ENCODE measurements around the gene GPC6. TPM values are rescaled to one million over a fixed set of nuclear protein-coding genes. Genes with fewer than 3 reads are reported as not detected.

GPC6 gene
- polyA plus RNA-seq, 3 donors = 54.9 to 59.5 (median 55.3) TPM

DNA sequence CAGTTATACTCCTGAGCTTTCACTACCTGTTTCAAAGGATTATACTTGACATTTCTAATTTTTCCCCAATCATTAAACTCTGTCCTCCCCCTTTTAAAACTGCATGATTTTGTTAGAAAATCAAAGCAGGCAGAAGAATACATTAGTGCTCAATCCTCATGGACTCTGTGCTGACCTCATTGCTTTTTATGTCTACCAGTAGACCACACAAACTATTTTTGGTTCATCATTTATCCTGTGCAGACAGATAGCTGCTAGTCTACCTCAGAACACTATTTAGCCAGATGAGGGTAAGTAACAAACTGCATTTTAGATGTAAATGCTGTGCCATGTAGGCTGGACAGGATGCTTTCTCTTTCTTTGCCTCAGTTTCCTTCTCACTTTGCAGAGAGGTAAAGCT is 1016.9 kb downstream of the GPC6 start:
- no peak for DNase-seq

DNA sequence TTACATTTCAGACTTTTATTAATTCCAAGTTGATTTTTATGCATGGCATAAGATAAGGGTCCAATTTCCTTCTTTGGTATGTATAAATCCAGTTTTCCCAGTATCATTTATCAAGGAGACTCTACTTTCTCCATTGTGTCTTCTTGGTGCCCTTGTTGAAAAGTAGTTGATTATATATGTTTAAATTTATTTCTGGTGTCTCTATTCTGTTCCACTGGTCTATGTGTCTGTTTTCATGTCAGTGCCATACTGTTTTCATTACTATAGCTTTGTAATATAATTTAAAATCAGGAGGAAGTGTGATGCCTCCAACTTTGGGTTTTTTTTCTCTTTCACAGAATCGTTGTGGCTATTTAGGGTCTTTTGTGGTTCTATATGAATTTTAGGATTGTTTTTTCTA is 1019.9 kb downstream of the GPC6 start:
- DNase-seq = no peak

DNA sequence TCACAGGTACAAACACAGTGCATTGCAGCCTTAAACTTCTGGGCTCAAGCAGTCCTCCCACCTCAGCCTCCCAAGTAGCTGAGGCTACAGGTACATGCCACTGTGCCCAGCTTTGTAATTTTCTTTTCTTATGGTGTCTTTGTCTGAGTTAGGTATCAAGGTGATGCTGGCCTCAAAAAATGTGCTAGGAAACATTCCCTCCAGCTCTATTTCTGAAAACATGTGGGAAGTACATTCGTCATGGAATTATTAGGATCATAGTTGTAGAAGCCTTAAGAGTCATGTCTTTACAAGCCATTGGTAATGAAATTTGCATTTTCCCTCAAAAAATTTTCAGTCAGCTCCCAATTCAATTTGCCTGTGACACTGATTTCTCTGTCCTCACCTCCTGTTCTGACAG is 1021.3 kb downstream of the GPC6 start:
- DNase-seq = no peak

DNA sequence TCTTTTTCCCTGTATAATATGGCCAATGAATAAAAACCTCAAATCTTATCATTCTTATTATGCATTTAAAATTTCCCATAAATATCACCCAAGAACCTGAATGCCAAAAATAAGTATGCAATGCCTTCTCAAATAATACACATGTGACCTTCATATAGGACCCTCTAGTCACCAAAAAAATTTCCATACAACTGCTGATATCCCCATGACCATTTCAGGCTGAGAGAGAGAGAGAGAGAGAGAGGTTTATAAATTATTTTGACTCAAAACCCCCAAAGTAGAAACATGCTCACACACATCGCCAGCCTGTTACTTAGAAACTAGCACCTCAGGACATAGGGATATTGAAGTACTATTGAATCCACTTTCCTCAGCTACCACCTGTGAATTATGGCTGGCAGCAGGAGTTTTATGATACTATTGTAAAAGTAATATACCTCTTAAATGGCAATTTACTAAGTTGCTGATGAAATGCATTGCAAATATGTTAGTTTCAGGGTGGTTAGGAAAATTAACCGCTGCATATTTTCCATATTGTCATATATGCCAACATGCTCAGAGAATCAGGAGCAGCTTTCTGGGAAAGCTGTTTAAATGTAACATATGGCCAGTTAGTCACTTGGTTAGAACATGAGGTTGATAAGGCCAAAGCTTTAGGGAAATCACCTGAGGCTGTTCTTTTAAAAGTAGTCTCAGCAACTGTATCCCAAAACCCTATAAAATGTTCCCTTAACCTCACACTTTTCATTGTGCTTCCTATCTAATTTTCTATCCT is 1022.0 kb downstream of the GPC6 start:
- DNase-seq = no peak

DNA sequence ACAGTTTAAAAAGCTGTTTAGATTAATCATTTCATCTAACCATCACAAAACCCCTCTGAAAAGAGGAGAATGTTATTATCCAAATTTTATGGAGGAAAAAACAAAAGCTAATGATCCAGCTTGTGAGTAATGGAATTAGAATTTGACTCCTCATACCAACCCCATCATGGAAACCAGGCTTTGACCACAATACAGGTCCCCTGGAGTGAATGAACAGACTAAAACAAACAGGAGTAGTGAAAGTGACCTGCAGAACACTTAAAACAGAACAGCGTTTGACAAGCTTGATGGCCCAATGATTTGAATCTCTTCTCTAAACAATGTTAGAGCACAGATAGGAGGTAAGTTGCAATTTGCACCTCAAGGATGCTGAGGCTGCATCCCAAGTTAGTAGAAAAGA is 1022.9 kb downstream of the GPC6 start:
- DNase-seq = no peak

DNA sequence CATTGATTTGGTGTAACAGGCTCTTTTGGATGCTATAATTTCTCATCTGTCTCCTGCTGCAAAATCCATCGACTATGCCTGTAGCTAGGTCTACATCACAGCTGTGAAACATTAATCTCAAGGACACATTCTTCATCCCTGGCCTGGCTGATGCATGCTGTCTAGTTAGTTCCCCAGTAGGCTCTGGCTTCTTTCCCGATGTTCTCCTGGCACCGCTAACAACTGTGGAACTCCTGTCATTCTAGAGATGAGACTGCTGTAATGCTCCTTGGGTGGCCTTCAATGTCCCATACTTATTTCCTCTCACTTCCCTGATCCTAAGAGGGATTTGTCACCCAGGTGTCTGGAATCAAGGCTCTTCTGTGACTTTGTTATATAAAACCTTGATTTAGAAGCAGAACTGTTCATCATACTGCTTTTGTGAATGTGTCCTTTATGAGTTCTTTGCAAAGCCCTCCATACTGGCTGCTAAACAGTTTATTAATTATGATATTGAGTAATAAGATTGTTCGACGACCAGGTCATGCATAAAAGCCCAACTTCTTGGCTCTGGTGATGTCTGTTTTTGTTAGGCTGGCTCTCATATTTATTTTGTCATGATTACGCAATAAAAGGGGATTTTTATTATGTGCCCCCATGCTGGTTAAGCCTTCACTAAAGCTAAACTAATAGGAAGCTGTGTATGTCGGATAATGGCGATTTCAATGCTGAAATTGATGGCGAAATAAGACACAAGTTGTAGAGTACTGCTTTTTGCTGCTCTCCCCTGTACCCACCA is 1025.4 kb downstream of the GPC6 start:
- DNase-seq = peak; percentile 3

DNA sequence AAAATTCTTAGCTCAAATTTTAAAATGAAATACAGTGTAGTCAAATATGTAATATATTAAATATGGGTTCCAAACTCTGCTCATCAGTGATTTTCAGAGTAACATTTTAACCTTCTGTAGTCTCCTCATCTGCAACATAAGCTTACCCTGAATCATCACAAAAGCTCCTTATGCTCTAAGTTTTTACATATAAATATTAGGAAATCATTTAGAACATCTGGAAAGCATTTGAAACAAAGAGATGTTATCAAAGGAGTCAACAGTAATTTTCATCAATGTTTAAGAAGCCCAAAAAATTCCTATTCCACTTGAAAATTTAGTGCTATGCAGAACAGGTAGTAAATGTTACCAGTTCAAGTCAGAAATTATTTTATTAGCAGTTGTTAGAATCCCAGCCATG is 1028.1 kb downstream of the GPC6 start:
- no peak for DNase-seq

DNA sequence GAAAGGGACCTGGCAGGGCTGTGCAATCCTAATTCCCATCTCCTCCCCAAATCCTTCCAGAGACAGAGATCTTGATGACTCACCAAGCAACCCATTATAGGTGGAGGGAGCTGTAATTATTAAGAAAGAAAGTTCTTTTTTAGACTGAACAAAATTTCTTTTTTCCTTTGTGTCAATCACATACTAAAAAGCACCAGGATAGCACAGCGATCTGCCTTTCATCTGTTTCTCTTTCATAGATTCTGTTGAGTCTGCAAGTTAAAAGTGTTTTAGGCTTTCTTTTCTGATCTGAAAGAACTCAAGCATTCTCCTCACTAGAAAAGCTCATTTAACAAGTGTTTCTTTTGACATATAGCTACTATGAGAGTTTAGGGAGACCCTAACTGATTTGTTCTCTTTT is 1030.1 kb downstream of the GPC6 start:
- no peak for DNase-seq

DNA sequence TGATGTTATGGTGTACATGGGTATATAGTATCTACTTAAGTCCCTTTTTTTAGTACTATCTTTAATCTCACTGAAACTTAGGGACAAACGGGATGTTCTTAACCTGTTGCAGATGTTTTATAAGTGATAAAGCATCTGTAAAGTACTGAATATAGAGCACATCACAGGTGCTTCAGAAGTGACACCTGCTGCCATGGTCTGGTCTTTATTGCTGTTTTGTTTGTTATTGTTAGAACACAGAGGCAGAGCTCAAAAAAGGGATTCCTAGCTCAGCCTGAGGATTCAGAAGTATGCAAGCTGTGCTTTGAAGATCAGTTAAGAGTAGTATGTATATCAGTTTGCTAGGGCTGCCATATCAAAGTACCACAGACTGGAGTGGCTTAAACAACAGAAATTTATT is 1033.4 kb downstream of the GPC6 start:
- DNase-seq = no peak

DNA sequence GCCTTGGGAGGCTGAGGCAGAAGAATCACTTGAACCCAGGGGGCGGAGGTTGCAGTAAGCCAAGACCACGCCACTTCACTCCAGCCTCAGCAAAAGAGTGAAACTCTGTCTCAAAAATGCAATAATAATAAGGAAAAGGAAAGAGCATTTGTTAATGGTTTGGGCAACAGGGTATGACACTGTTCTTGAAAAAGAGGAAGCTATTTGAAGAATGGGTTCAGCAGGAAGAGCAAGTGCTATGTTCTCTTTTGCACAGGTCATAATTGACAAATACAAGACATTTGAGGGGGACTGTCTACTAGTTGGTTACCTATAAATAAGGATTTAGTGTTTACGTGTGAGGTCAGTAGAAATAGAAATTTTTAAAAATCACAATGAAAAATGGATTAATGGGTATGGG is 1034.6 kb downstream of the GPC6 start:
- DNase-seq = no peak

DNA sequence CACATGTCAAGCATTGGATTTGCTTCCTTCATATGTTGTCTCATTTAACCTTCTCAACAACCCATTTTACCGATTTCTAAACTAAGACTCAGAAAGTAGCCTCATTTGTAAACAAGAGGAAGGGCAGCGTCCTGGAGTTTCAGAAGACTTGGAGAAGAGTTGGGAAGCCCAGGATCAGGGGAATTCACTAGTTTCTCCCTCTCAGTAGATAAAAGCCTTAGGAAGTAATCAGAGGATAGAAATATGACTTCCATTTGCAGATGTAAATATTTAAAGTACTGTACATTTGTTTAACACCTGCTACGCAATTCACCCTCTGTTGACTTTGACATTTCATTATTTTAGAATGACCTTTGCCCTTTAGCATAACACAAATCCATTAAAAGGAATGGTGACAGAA is 1036.4 kb downstream of the GPC6 start:
- DNase-seq = no peak

DNA sequence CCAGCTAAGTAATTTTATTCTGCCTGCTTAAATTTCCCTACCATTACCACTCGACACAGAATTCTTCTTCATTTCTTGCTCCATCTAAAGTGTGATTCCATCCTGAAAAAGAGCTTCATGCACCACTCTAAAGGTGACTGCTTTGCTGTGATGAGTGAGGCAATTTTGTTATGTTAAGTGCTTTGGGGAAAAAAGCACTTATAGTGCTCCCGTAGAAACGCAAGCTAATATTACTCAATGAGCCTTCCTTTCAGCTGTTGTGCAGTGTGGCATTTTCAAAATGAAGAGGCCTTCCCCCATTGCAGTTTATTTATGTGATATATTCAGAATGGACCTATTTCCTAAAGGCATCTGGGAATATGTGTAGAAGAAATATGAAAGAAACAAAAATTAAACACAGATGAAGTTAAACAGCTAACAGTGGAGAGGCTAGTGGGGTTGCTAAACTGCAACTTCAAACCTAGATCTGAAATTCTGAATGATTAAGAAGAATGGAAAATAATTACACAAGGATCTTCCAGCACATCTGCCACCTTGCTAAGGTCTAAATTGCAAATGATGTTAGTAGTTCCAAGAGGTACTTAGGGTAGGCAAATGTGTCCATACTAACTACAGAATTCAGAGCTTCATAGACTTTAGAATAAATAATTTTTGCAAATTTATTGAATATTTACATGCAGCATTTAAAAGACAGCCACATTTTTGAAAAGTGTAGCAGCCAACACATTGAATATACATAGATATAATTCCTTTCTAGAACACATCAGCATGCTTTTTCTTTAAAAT is 1041.2 kb downstream of the GPC6 start:
- no peak for DNase-seq

DNA sequence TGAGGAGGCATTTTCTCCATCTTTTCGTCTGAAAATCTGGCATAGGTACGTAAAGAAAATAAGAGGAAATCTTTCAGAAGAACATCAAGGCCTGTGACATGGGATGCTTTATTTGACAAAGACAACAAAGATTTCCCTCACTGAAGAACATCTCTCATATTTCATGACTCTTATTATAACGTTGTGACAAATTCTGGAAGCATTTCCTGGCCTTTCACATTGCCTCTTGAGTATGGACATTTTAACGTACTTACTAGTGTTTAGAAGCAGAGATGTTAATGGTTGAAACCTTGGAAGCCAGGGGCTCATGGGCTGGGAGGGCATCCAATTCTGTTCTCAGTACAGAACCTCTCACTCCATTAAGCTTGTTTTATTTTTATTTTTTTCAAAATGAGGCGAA is 1042.1 kb downstream of the GPC6 start:
- no peak for DNase-seq

DNA sequence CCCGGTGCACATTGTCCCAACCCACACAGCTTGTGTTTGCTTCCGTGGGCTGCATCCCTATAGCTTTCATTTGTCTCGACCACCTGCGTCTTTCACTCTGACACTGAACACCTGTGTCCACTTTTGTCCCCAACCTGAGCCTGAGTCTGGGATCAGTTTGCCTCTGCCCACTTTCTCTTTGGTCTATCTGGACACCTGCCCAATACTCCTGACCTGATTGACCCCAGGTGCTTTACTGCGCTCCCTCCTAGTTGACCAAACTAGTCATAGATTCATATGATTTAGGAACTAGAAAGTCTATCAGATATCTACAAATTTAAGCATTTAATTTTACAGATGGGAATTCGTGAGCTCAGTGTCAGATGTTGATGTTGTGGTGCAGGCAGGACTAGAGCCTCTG is 1043.0 kb downstream of the GPC6 start:
- DNase-seq = no peak

DNA sequence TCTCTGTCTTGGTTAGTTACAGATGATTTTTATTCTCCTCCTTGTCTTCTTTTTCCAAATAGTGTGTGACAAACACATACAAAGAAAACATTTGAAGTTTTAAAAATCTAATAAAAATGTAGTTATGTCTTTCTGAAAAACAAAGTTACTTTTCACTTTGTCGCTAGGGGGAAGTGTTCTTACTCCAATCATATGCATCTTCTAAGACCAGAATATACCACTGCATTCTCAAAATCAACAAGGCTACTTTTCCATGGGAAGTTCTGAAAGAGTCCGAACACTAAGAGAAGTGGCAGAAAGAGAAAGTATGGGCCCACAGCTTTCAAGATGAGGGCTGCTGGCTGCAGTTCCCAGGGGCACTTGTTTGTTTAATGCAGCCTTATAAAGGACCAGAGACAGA is 1043.9 kb downstream of the GPC6 start:
- no peak for DNase-seq

DNA sequence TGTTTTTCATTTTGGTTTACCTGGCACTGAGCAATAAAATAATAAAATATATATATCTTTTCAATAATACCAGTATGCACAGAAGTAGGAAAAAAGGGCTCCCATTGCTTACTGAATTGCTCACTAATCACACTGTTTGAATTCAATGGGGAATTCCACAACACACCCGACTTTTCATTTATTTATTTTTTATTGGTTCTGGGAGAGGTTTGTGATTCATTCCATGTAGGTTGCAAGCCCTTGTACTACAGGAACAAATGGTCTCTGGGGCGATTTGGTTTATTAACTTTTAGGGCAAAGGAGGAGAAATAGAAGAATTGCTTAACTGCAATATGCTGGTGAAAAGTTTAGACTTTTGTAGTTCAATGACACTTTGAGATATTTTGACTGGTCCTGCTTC is 1045.4 kb downstream of the GPC6 start:
- no peak for DNase-seq

DNA sequence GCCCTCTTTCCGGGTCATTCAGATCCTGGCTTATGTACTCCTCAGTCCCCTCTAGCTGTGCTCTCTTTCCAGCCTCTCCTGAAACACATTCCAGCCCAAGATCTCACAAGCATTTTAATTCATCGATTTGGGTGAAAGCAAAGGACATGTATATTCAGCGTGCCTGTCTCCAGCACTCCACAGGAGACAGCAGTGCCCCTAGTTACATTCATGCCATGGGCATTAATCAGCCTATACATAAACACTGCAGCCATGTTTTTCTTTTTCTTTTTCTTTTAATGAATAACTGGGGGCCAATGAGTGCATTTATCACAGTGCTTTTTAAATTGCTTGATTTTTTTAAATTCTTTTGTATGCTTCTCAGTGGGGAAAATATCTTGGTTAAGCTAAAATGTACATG is 1053.7 kb downstream of the GPC6 start:
- no peak for DNase-seq

DNA sequence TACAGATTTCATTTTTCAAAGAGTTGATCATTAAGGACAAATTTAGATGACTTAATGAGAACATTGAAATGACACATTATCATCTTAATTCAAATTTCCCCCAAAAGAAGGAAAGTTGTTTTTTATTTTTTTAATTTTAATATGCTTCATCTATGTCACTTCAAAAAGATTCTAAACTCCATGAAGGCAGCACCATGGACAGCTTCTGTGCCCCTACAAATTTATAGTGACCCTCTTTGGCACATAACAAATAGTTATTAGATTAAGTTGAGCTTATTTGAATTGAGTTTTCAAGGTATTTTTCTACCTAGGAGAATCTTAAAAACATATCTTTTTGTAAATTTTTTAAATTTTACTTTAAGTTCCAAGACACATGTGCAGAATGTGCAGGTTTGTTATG is 1054.2 kb downstream of the GPC6 start:
- DNase-seq = no peak

DNA sequence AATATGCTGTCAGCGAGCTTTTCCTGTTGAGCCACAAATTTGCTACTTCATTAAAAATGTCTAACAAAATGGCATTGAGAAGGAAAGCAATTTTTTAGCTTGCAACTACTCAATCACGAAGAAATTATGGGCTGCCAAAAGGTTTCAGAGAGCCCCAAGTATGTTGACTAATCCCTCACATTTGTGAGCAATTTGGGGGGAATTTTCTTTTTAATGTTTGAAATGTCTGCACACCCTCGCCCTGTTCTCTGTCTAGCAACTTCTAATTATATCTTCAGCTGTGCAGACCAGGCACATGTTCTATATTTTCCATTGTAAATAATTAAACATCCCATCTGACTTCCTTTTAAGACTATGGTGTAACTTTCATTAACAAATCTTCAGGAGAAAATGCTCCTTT is 1060.0 kb downstream of the GPC6 start:
- DNase-seq = no peak

DNA sequence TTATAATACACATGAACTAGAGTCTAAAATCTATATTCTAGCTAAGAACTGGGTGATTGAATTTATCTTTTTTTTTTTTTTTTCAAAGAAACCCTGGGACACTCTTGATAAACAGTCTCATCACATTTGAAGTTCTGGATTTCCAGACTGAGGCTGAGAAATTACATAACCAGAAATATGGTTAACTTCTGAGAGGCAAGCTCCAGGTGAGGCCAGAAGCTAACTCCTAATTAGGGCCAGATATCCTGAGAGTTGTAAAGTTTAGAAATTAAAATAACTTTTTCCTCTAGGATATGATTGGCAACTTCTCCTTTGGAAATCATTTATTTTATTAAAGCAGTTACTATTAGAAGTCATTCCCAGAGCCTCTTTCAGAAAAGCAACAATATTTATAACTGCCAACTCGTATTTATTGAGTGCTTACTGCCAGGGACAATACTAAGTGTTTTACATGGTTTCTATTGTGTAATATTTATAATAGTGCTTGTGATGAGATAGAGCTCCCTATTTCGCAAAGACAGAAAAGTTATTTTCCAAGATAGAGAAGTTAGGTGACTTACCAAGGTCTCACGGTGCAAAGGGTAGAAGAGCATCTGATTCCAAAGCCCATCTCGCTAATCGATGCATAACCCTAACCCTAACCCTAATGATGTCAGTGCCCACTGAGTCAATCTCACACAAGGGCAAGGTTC is 1065.2 kb downstream of the GPC6 start:
- DNase-seq = no peak

DNA sequence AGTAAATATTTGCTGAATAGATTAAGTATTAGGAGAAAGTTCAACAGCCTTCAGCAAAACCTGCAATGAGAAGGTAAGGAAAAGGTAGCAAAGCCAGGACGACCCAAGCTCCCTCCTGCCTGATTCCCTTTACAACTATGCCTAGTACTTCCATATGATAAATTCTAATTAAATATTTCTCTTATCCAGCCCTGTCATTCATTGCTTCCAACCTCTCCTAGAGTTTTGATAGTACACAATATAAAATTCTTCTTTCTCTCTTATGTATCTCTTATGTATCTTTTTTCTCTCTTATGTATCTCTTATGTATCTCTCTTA is 1065.7 kb downstream of the GPC6 start:
- DNase-seq = no peak

DNA sequence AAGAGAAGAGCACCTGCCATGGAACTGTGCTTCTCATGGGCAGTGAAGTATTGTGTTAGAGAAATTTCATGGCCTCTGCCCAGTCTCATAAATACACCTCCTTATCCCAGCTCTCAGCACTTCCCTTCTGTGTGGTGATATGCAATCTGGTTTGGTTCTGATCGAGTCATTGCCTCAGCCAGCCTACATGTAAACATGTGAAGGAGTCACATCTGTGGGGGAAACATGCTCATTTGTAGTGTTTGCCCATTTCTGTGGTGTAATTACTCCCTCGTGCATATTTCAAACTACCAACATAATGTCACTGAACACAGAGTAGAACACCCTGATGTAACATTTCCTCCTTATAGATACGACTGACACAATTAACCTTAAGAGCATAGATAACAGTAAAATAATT is 1069.9 kb downstream of the GPC6 start:
- no peak for DNase-seq

Data from renal pelvis (tissue), 4 donors.